ENCODE measurements around the gene CNEP1R1. TPM values are rescaled to one million over a fixed set of nuclear protein-coding genes. Genes with fewer than 3 reads are reported as not detected.

Gene CNEP1R1
- total and polyA plus RNA-seq, 9 of the 15 experiments (the other 6 are each of a cell fraction or from before 2014, with no cell fraction given) = 7.6 to 20.1 (median 10.6) TPM

DNA sequence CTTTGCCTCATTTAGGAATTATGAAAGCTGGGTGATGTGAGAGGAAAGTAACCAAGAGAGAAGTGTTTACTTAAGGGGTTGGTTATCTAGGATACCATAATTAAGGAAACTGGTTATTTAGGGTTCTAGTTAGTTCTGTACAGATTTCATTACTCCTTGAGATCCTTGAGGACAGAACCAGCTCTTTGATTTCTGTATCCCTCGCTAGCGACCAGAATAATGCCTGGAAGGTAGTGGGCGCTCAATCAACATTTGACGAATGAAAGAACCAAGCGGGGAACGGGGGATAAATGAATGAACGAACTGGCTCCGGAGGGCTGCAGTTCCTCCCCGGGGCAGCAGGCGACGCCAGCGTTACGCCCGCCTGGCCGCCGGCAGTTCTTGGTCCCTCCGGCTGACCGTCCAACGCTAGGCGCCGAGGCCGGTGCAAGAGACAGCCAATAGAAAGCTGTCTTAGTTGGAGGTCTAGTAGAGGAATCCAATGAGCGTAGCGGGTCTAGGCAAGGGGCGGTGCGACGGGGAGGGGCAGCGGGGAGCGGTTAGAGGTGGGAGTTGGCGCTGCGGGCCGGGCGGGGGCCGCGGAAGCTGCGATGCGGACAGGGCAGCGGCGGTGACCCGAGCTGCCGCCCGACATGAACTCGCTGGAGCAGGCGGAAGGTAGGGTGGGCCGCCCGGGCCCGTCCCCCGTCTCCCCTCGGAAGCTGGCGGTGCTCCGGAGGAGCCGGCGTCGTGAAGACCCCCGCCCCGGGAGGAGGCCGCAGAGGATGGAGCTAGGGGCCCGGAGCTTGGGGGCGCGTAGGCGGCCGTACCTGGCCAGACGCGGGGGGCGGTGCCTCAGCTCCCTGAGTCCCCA, at the start of gene CNEP1R1 (continued):
- TF ChIP-seq, protein P1, sequence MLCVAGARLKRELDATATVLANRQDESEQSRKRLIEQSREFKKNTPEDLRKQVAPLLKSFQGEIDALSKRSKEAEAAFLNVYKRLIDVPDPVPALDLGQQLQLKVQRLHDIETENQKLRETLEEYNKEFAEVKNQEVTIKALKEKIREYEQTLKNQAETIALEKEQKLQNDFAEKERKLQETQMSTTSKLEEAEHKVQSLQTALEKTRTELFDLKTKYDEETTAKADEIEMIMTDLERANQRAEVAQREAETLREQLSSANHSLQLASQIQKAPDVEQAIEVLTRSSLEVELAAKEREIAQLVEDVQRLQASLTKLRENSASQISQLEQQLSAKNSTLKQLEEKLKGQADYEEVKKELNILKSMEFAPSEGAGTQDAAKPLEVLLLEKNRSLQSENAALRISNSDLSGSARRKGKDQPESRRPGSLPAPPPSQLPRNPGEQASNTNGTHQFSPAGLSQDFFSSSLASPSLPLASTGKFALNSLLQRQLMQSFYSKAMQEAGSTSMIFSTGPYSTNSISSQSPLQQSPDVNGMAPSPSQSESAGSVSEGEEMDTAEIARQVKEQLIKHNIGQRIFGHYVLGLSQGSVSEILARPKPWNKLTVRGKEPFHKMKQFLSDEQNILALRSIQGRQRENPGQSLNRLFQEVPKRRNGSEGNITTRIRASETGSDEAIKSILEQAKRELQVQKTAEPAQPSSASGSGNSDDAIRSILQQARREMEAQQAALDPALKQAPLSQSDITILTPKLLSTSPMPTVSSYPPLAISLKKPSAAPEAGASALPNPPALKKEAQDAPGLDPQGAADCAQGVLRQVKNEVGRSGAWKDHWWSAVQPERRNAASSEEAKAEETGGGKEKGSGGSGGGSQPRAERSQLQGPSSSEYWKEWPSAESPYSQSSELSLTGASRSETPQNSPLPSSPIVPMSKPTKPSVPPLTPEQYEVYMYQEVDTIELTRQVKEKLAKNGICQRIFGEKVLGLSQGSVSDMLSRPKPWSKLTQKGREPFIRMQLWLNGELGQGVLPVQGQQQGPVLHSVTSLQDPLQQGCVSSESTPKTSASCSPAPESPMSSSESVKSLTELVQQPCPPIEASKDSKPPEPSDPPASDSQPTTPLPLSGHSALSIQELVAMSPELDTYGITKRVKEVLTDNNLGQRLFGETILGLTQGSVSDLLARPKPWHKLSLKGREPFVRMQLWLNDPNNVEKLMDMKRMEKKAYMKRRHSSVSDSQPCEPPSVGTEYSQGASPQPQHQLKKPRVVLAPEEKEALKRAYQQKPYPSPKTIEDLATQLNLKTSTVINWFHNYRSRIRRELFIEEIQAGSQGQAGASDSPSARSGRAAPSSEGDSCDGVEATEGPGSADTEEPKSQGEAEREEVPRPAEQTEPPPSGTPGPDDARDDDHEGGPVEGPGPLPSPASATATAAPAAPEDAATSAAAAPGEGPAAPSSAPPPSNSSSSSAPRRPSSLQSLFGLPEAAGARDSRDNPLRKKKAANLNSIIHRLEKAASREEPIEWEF (CRISPR knock-in tag; IDR thresholded peaks at IDR 0.05) = no peak
- TF ChIP-seq L3MBTL2 (IDR thresholded peaks at IDR 0.05) = peak; percentile 58
- TF ChIP-seq, protein P2, sequence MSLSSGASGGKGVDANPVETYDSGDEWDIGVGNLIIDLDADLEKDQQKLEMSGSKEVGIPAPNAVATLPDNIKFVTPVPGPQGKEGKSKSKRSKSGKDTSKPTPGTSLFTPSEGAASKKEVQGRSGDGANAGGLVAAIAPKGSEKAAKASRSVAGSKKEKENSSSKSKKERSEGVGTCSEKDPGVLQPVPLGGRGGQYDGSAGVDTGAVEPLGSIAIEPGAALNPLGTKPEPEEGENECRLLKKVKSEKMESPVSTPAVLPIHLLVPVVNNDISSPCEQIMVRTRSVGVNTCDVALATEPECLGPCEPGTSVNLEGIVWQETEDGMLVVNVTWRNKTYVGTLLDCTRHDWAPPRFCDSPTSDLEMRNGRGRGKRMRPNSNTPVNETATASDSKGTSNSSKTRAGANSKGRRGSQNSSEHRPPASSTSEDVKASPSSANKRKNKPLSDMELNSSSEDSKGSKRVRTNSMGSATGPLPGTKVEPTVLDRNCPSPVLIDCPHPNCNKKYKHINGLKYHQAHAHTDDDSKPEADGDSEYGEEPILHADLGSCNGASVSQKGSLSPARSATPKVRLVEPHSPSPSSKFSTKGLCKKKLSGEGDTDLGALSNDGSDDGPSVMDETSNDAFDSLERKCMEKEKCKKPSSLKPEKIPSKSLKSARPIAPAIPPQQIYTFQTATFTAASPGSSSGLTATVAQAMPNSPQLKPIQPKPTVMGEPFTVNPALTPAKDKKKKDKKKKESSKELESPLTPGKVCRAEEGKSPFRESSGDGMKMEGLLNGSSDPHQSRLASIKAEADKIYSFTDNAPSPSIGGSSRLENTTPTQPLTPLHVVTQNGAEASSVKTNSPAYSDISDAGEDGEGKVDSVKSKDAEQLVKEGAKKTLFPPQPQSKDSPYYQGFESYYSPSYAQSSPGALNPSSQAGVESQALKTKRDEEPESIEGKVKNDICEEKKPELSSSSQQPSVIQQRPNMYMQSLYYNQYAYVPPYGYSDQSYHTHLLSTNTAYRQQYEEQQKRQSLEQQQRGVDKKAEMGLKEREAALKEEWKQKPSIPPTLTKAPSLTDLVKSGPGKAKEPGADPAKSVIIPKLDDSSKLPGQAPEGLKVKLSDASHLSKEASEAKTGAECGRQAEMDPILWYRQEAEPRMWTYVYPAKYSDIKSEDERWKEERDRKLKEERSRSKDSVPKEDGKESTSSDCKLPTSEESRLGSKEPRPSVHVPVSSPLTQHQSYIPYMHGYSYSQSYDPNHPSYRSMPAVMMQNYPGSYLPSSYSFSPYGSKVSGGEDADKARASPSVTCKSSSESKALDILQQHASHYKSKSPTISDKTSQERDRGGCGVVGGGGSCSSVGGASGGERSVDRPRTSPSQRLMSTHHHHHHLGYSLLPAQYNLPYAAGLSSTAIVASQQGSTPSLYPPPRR (CRISPR knock-in tag; IDR thresholded peaks at IDR 0.05; ENCODE audit: borderline replicate concordance) = no peak
- peak; percentile 90 for TF ChIP-seq KLF16 (IDR thresholded peaks at IDR 0.05)
- TF ChIP-seq, protein P3, sequence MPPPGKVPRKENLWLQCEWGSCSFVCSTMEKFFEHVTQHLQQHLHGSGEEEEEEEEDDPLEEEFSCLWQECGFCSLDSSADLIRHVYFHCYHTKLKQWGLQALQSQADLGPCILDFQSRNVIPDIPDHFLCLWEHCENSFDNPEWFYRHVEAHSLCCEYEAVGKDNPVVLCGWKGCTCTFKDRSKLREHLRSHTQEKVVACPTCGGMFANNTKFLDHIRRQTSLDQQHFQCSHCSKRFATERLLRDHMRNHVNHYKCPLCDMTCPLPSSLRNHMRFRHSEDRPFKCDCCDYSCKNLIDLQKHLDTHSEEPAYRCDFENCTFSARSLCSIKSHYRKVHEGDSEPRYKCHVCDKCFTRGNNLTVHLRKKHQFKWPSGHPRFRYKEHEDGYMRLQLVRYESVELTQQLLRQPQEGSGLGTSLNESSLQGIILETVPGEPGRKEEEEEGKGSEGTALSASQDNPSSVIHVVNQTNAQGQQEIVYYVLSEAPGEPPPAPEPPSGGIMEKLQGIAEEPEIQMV (tag; conservative IDR thresholded peaks at IDR 0.05; ENCODE audit: low read depth) = no peak
- TF ChIP-seq KAT2B (IDR thresholded peaks at IDR 0.05; ENCODE audit: low read depth, low read length) = no peak
- no peak for TF ChIP-seq ZNF143 (CRISPR knock-in tag; IDR thresholded peaks at IDR 0.05)
- no peak for TF ChIP-seq CBFA2T2 (conservative IDR thresholded peaks at IDR 0.05)
- TF ChIP-seq HSF4 (CRISPR knock-in tag; IDR thresholded peaks at IDR 0.05; ENCODE audit: borderline replicate concordance) = no peak
- TF ChIP-seq PPARD (CRISPR knock-in tag; IDR thresholded peaks at IDR 0.05) = no peak
- TF ChIP-seq NEUROD1 (IDR thresholded peaks at IDR 0.05; ENCODE audit: borderline replicate concordance, low read depth, low read length, partially characterized antibody) = peak; percentile 99
- TF ChIP-seq PTRF (tag; IDR thresholded peaks at IDR 0.05) = no peak
- no peak for TF ChIP-seq SMARCA5 (IDR thresholded peaks at IDR 0.05)
- no peak for TF ChIP-seq NR2F6 (CRISPR knock-in tag; IDR thresholded peaks at IDR 0.05)
- no peak; the same call in 1 of the 2 replicates for TF ChIP-seq KLF13 (tag; IDR thresholded peaks at IDR 0.05; ENCODE audit: borderline replicate concordance, low read depth)
- peak; percentile 34 for TF ChIP-seq DACH1 (IDR thresholded peaks at IDR 0.05; ENCODE audit: partially characterized antibody)
- no peak for TF ChIP-seq ZNF507 (tag; conservative IDR thresholded peaks at IDR 0.05)
